Ramos (cell line): ENCODE results near the gene ARFGEF3.

Experiments used
- in situ Hi-C: fragments of 300-500 bp; cut with MboI; formaldehyde crosslinking; loops from one replicate; pipeline ENCODE4 v1.14.3; 2022; ENCODE audit warnings: low sequenced_read_pairs; ENCODE audit not compliant: unreplicated experiment

ARFGEF3 gene

GRCh38 chr6:138161338-138162110, at the start of gene ARFGEF3:
TSS of gene ARFGEF3 (plus strand) at chr6:138161939. CDS start at chr6:138162087, 148 bp downstream.
- in situ Hi-C loops: no loop called here

GRCh38 chr6:138113588-138114210, 48.0 kb upstream of the ARFGEF3 start:
- in situ Hi-C loops: loop anchor here (10.0 to 25.0 kb wide), 2 partner anchors 401 to 651 kb away; no protein-coding TSS in a partner anchor

- in situ Hi-C loops: loop anchor here (5.0 to 25.0 kb wide), 3 partner anchors 402 to 650 kb away; no protein-coding TSS in a partner anchor
These were observed 46.5 kb upstream of the ARFGEF3 start for GRCh38 chr6:138115201-138115600.

GRCh38 chr6:138115877-138116660, 45.7 kb upstream of the ARFGEF3 start:
- in situ Hi-C loops: loop anchor here (5.0 to 25.0 kb wide), 3 partner anchors 401 to 649 kb away; no protein-coding TSS in a partner anchor

GRCh38 chr6:138116661-138116999, 45.1 kb upstream of the ARFGEF3 start:
- in situ Hi-C loops: loop anchor here (5.0 to 25.0 kb wide), 3 partner anchors 401 to 648 kb away; no protein-coding TSS in a partner anchor

GRCh38 chr6:138117376-138117914, 44.3 kb upstream of the ARFGEF3 start:
- in situ Hi-C loops: loop anchor here (5.0 to 25.0 kb wide), 3 partner anchors 400 to 647 kb away; no protein-coding TSS in a partner anchor

GRCh38 chr6:138119229-138119628, 42.5 kb upstream of the ARFGEF3 start:
- in situ Hi-C loops: loop anchor here (5.0 to 25.0 kb wide), 3 partner anchors 398 to 646 kb away; no protein-coding TSS in a partner anchor

GRCh38 chr6:138119976-138120375, 41.8 kb upstream of the ARFGEF3 start:
- in situ Hi-C loops: loop anchor here (5.0 to 25.0 kb wide), 3 partner anchors 397 to 645 kb away; no protein-coding TSS in a partner anchor

GRCh38 chr6:138124096-138124495, 37.6 kb upstream of the ARFGEF3 start:
- in situ Hi-C loops: loop anchor here (25.0 kb wide), 1 partner anchor 412 kb away; no protein-coding TSS in a partner anchor

- in situ Hi-C loops: no loop called here
These were observed 33.6 kb upstream of the ARFGEF3 start for GRCh38 chr6:138128096-138128495.

- in situ Hi-C loops: no loop called here
These were observed 32.5 kb upstream of the ARFGEF3 start for GRCh38 chr6:138129190-138129589.

GRCh38 chr6:138142806-138143205, 18.9 kb upstream of the ARFGEF3 start:
- in situ Hi-C loops: no loop called here

GRCh38 chr6:138145402-138145801, 16.3 kb upstream of the ARFGEF3 start:
- in situ Hi-C loops: no loop called here

GRCh38 chr6:138146544-138146943, 15.2 kb upstream of the ARFGEF3 start:
- in situ Hi-C loops: no loop called here

- in situ Hi-C loops: no loop called here
These were observed 6.3 kb upstream of the ARFGEF3 start for GRCh38 chr6:138155443-138155842.

- in situ Hi-C loops: no loop called here
These were observed 3.6 kb upstream of the ARFGEF3 start for GRCh38 chr6:138157986-138158638.

GRCh38 chr6:138159246-138159645, 2.5 kb upstream of the ARFGEF3 start:
- in situ Hi-C loops: no loop called here

GRCh38 chr6:138160329-138161087, 1.2 kb upstream of the ARFGEF3 start:
- in situ Hi-C loops: no loop called here

GRCh38 chr6:138161088-138161337, 726 bp upstream of the ARFGEF3 start:
- in situ Hi-C loops: no loop called here
